PC-9 (cell line): Measurements from ENCODE around the gene TRPM8. TPM values are rescaled to one million over a fixed set of nuclear protein-coding genes. Genes with fewer than 3 reads are reported as not detected.

ENCODE experiments used
- BruUV-seq: library from RNA; stranded (reverse); fragments of 400-500 nt; replicated peaks from 2 replicates; lab custom pipeline; 2021; lab: Mats Ljungman, UMichigan
- CTCF ChIA-PET: fragments of 300-600 bp; sonication (Branson Sonifier 250); formaldehyde crosslinking; loops from one replicate; lab custom pipeline; 2022; ENCODE audit warnings: antibody characterized with exemption; lab: Charles Lee
- POLR2A ChIA-PET: fragments of 300-600 bp; sonication (Branson Sonifier 250); formaldehyde crosslinking; loops from one replicate; lab custom pipeline; 2022; ENCODE audit warnings: antibody characterized with exemption; ENCODE audit not compliant: unreplicated experiment; lab: Charles Lee
- DNase-seq, 2 experiments: peaks; one replicate each; pipeline versions ENCODE4 v3.0.0 to v3.0.0-alpha.2; 2015 to 2022; ENCODE audit warnings: mixed read lengths in 1 of 2
- H2AFZ ChIP-seq: fragments of 200-600 bp; sonication (generic); 2 replicates; pipeline ENCODE4 v1.8.1; 2017; ENCODE audit warnings: antibody characterized with exemption
- H3F3A ChIP-seq: fragments of 200-600 bp; sonication (generic); 2 replicates; pipeline ENCODE4 v1.8.1; 2017; ENCODE audit warnings: antibody characterized with exemption, mild to moderate bottlenecking, low read depth; ENCODE audit not compliant: insufficient read depth
- H3K27ac ChIP-seq: fragments of 200-600 bp; sonication (generic); 2 replicates; pipeline ENCODE4 v1.6.1; 2016; ENCODE audit warnings: mixed run types
- H3K27me3 ChIP-seq: fragments of 200-600 bp; sonication (generic); 2 replicates; pipeline ENCODE4 v1.6.1; 2016; ENCODE audit warnings: low read depth, mixed run types; ENCODE audit not compliant: insufficient read depth
- H3K36me3 ChIP-seq: fragments of 200-600 bp; sonication (generic); 2 replicates; pipeline ENCODE4 v1.6.1; 2016; ENCODE audit warnings: low read depth, mixed run types
- H3K4me1 ChIP-seq: fragments of 200-600 bp; sonication (generic); replicated peaks from 2 replicates; pipeline ENCODE4 v1.6.1; 2016; ENCODE audit warnings: mixed run types; ENCODE audit not compliant: insufficient read depth
- H3K4me2 ChIP-seq: fragments of 200-600 bp; sonication (generic); 2 replicates; pipeline ENCODE4 v1.6.1; 2017; ENCODE audit warnings: mixed run types
- H3K4me3 ChIP-seq: fragments of 200-600 bp; sonication (generic); 2 replicates; pipeline ENCODE4 v1.6.1; 2016; ENCODE audit warnings: mixed run types
- H3K79me2 ChIP-seq: fragments of 200-600 bp; sonication (generic); 2 replicates; pipeline ENCODE4 v1.6.1; 2017; ENCODE audit warnings: low read depth, mixed run types
- H3K9me2 ChIP-seq: fragments of 200-600 bp; sonication (generic); 2 replicates; pipeline ENCODE4 v1.8.1; 2017; ENCODE audit warnings: mild to moderate bottlenecking; ENCODE audit not compliant: insufficient read depth
- H3K9me3 ChIP-seq: fragments of 200-600 bp; sonication (generic); 2 replicates; pipeline ENCODE4 v1.8.1; 2016; ENCODE audit warnings: low read depth; ENCODE audit not compliant: insufficient read depth
- H4K20me1 ChIP-seq: fragments of 200-600 bp; sonication (generic); 2 replicates; pipeline ENCODE4 v1.8.1; 2017; ENCODE audit not compliant: insufficient read depth
- EZH2 ChIP-seq: fragments of 200-600 bp; sonication (generic); IDR thresholded peaks from 2 replicates; pipeline ENCODE4 v1.8.0; 2017; ENCODE audit warnings: antibody characterized with exemption, low read depth
- intact Hi-C: fragments of 100-400 bp; cut with micrococcal nuclease; formaldehyde crosslinking; loops from one replicate; pipeline ENCODE4 v1.10.0; 2022; ENCODE audit not compliant: unreplicated experiment
- total RNA-seq: library from RNA; stranded (reverse); gene quantifications from 2 replicates; pipeline ENCODE4 v1.2.3, GENCODE V29; 2021
- TF ChIP-seq, protein P1 (sequence below): fragments of 200-600 bp; sonication (generic); conservative IDR thresholded peaks from 2 replicates; pipeline ENCODE4 v1.6.1; 2017; ENCODE audit warnings: mixed run types, antibody characterized with exemption, mild to moderate bottlenecking, moderate library complexity

TRPM8 gene
- total RNA-seq, 1 experiment from 2014 or later: 2.1 TPM

DNA sequence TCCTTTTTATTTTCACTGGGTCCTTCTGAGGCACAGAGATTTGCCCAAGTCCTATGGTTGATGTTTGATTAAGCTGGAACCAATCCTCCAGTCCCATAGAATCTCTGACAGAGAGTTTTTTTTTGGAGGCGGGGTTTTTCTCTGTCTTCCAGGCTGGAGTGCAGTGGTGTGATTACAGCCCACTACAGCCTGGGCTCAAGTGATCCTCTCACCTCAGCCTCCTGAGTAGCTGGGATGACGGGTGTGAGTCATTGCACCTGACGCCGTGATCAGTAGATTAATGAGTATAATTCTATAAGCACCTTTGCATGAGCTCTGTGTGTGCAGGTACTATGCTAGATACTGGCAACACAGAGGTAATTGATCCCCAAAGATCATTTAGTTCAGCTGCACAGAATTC is 15.3 kb upstream of the TRPM8 start:
- Histone ChIP-seq H3K4me1 (no peaks in the 10 kb centered on the region), H3K36me3 (no peaks in the 10 kb centered on the region), H3K27ac (no peak overlapping the region), H2AFZ (no peak overlapping the region), H3K27me3 (peaks cover 85% of the 10 kb centered on the region), H3K4me3 (no peak overlapping the region), H3F3A (no peaks in the 10 kb centered on the region), H3K4me2 (no peak overlapping the region), H4K20me1 (no peaks in the 10 kb centered on the region), H3K9me2 (no peaks in the 10 kb centered on the region; the same call in 1 of the 2 replicates), H3K9me3 (no peaks in the 10 kb centered on the region), H3K79me2 (no peaks in the 10 kb centered on the region)
- no peak for TF ChIP-seq EZH2
- TF ChIP-seq, protein P1, sequence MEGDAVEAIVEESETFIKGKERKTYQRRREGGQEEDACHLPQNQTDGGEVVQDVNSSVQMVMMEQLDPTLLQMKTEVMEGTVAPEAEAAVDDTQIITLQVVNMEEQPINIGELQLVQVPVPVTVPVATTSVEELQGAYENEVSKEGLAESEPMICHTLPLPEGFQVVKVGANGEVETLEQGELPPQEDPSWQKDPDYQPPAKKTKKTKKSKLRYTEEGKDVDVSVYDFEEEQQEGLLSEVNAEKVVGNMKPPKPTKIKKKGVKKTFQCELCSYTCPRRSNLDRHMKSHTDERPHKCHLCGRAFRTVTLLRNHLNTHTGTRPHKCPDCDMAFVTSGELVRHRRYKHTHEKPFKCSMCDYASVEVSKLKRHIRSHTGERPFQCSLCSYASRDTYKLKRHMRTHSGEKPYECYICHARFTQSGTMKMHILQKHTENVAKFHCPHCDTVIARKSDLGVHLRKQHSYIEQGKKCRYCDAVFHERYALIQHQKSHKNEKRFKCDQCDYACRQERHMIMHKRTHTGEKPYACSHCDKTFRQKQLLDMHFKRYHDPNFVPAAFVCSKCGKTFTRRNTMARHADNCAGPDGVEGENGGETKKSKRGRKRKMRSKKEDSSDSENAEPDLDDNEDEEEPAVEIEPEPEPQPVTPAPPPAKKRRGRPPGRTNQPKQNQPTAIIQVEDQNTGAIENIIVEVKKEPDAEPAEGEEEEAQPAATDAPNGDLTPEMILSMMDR: no peak
- POLR2A ChIA-PET: no interaction called here
- intact Hi-C loops: no loop called here
- BruUV-seq: no TSS peak
- CTCF ChIA-PET: no interaction called here
- DNase-seq: no peak

DNA sequence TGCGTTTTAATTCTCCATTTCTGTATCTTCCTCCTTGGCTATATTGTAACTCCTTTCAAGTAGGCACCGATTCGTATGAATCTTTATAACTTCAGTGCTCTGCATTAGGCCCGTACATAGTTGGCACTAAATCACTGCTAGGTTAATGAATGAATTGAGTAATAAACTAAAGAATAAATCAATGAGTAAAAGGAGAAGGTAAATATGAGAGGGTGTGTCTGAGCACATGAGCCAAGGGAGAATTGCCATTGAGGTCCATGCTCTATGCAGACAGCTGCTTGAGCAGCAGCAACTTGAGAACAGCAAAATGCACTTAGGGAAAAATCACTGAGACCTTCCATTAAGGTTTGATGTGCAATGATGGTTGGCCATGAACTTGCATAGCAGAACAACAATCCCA is 11.2 kb upstream of the TRPM8 start:
- Histone ChIP-seq H3K9me3 (no peaks in the 10 kb centered on the region; the same call in 1 of the 2 replicates), H3K4me3 (no peak overlapping the region), H3K4me1 (no peaks in the 10 kb centered on the region), H3K27ac (no peak overlapping the region), H3F3A (no peaks in the 10 kb centered on the region), H2AFZ (no peak overlapping the region), H4K20me1 (no peaks in the 10 kb centered on the region), H3K27me3 (peaks cover 99% of the 10 kb centered on the region), H3K9me2 (no peaks in the 10 kb centered on the region), H3K79me2 (no peaks in the 10 kb centered on the region), H3K36me3 (no peaks in the 10 kb centered on the region), H3K4me2 (no peak overlapping the region)
- BruUV-seq: no TSS peak
- CTCF ChIA-PET: no interaction called here
- POLR2A ChIA-PET: no interaction called here
- TF ChIP-seq, protein P1: no peak
- no peak for TF ChIP-seq EZH2
- DNase-seq: no peak
- intact Hi-C loops: no loop called here

DNA sequence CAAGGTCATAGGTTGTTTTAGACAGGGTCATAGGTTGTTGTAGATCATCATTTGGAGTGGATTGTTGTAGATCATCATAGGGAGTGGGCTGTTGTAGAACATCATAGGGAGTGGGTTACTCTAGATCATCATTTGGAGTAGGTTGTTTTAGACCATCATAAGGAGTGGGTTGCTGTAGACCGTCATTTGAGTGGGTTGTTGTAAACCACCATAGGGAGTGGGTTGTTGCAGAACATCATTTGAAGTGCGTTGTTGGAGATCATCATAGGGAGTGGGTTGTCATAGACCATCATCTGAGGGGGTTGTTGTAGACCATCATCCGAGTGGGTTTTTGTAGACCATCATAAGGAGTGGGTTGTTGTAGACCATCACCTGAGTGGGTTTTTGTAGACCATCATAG is 9.5 kb upstream of the TRPM8 start:
- CTCF ChIA-PET: no interaction called here
- no peaks in the 10 kb centered on the region for H3K79me2 ChIP-seq
- intact Hi-C loops: no loop called here
- no peak overlapping the region for H3K27ac ChIP-seq
- H3K4me1 ChIP-seq: no peaks in the 10 kb centered on the region
- peak in 1 of 2 experiments; percentile 15 for DNase-seq
- no peak for TF ChIP-seq EZH2
- TF ChIP-seq, protein P1: no peak
- no peaks in the 10 kb centered on the region for H4K20me1 ChIP-seq
- no peak overlapping the region for H2AFZ ChIP-seq
- H3K9me3 ChIP-seq: no peaks in the 10 kb centered on the region; the same call in 1 of the 2 replicates
- no peak overlapping the region for H3K4me2 ChIP-seq
- no peak overlapping the region for H3K4me3 ChIP-seq
- POLR2A ChIA-PET: no interaction called here
- H3K27me3 ChIP-seq: peaks cover 99% of the 10 kb centered on the region
- no peaks in the 10 kb centered on the region for H3F3A ChIP-seq
- H3K9me2 ChIP-seq: no peaks in the 10 kb centered on the region
- H3K36me3 ChIP-seq: no peaks in the 10 kb centered on the region
- no TSS peak for BruUV-seq
